HG02623 (cell line): ENCODE data around the gene MAP3K6.

Experiments used
- ATAC-seq: cut with Tn5 transposase; IDR thresholded peaks from one replicate; pipeline ENCODE4 v1.9.1; 2021; ENCODE audit warnings: moderate library complexity; ENCODE audit not compliant: unreplicated experiment

Gene MAP3K6

DNA sequence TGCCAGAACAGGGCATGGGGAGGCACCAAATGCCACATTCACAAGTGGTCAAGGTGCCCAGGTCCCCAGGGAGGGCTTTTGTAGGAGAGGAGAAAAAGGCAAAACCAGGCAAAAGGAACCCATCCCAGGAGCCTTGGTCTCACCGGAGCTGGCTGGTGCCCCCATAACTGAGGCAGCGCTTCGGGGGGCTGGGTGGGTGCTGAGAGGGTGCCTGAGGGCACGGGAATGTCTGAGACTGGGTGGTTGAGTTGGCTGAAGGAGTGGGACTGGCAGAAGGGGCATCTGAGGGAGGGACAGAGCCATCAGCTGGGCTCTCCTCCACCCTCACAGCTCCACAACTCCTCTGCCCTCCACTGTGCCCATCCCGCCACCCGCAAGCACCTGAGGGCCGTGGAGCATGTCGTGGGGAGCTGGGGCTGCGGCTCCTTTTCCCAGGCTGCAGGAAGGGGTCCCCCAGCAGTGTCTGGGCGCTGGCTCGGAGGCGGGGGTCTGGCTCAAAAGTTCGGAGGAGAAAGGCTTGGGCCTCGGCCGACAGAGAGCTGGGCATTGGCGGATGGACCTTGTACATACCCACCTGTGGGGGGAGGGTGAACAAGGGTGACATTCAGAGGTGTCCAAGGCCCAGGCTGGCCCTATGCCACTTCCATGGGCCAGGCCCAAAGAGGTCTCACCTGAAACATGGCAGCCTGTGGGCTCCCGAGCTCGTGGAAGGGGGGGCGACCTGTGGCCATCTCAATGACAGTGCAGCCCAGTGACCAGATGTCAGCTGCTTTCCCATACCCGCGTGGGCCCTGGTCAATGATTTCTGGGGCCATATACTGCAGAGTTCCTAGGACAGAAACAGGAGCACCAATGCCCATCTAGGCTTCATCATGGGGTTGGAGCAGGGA is 8.5 kb downstream of the MAP3K6 start:
- no peak for ATAC-seq

GRCh38 chr1:27357281-27358037 is 9.3 kb downstream of the MAP3K6 start:
- ATAC-seq = no peak

GRCh38 chr1:27356619-27357280 is 10.0 kb downstream of the MAP3K6 start:
- no peak for ATAC-seq

GRCh38 chr1:27356277-27356618 is 10.5 kb downstream of the MAP3K6 start:
- ATAC-seq = no peak

DNA sequence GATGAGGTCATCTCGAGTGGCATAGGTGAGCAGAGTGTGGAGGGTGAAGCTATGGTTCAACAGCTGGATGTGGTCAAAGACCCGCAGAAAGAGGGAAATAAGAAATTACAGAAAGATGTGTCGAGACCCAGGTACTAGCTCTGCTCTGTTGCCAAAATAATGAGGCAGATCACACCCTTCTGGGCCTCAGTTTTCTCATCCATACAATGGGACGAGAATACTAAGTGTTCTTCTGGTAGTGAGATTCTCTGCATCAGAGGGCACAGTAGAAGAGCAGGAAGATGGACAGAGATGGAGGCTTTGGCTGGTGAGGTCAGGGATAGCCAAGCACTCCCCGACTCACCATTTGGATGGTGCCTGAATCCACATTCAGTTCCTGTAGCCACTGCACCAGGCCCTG is 11.1 kb downstream of the MAP3K6 start:
- ATAC-seq = no peak

DNA sequence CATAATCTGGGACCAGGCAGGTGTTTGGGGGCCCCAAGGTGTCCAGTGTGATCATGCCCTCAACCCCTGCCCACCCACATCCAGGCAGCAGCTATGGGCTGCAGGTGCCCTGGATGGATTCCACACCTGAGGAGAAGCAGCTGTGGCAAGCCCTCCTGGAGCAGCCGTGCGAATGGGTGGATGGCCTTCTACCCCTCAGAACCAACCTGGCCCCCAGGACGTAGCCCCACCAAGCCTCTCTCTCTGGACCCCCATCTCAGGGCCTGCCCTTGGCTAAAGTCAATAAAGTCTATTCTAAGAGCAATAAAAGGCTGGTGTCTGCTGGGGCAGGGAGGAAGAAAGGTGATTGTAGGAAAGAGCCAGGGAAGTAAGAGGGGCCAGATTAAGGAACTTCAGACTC is 13.1 kb downstream of the MAP3K6 start:
- ATAC-seq = no peak

- ATAC-seq = no peak
These were observed 13.6 kb downstream of the MAP3K6 start for GRCh38 chr1:27353166-27353565.

DNA sequence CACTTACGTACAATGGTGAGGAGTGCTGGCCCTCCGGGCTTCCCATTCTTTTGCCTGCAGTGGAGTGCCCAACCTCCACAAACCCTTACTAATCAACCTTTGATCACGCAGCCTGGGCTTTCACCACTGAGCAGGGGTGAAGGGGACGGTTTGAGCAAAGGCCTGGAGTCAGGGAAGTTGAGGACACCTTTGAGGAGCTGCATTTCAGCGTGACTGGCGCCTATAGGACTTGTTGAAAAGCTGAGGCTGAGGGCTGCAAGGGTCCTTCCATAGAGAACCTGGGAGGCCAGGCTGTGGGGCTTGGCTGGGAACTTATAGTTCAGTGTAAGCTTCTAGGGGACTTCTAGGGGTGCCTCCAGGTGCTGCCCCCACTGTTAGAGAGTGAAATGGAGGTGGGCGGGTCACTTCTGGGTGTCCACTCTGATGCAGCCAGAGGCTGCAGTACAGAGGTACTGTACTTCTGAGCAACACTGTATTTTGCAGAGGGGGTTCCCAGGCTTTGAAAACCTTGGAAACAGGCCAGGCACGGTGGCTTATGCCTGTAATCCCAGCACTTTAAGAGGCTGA is 15.1 kb downstream of the MAP3K6 start:
- ATAC-seq = no peak

- no peak for ATAC-seq
These were observed 15.9 kb downstream of the MAP3K6 start for GRCh38 chr1:27350663-27351540.

- ATAC-seq = no peak
These were observed 16.7 kb downstream of the MAP3K6 start for GRCh38 chr1:27349784-27350662.

GRCh38 chr1:27348861-27349783 is 17.6 kb downstream of the MAP3K6 start:
- no peak for ATAC-seq

GRCh38 chr1:27346991-27347624 is 19.7 kb downstream of the MAP3K6 start:
- no peak for ATAC-seq

DNA sequence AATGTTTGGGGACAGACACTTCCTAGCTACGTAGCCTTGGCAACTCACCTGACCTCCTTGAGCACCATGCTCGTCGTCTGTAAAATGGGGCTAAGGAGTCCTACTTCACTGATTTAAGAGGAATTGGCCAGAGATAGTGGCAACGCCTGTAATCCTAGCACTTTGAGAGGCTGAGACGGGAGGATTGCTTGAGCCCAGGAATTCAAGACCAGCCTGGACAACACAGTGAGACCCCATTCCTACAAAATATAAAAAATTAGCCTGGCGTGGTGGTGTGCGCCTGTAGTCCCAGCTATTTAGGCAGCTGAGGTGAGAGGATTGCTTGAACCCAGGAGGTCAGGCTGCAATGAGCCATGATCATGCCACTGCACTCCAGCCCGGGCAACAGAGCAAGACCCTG is 20.4 kb downstream of the MAP3K6 start:
- no peak for ATAC-seq

- ATAC-seq = no peak
These were observed 21.5 kb downstream of the MAP3K6 start for GRCh38 chr1:27345272-27345671.

DNA sequence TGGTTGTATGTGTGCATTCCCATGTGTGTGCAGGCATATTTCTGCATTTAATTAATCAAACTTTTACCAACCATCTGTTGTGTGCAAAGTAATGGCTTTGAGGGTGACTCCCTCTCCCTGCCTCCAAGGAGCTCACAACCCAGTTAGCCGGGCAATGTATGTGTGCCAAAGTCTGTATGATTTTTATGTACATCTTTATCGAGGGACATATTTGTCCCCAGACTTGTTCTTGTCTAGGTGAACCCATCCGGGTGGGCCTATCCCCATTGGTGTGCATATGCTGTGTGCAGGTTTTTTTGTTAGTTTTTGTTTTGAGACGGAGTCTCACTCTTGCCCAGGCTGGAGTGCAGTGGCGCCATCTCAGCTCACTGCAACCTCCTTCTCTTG is 23.1 kb downstream of the MAP3K6 start:
- ATAC-seq = no peak

GRCh38 chr1:27342778-27343638 is 23.8 kb downstream of the MAP3K6 start:
- ATAC-seq = no peak

DNA sequence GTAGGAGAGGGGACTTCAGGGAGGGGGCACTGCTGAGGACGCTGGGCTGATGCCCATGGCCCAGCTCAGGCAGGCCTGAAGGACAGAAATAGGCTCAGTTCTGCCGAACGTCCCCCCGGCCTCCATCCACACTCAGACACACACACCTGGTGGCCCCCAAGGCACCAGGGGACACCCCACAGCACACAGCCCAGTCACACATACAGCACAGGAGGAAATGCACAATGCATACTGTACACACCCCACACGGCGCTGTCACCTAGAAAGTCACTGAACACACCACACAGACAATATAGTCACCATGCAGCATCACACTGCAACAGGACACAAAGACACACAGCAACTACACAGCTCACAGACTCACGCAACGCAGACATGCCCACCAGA is 24.4 kb downstream of the MAP3K6 start:
- no peak for ATAC-seq
